ENCODE data around the gene IDH2. TPM values are rescaled to one million over a fixed set of nuclear protein-coding genes. Genes with fewer than 3 reads are reported as not detected.

Gene IDH2
- total and polyA plus RNA-seq, 2 of the 13 experiments (the other 11 are each of a cell fraction or from before 2014, with no cell fraction given), result 121 to 145 TPM

GRCh38 chr15:90038632-90039095, 63.6 kb downstream of the IDH2 start (continued):
- TF ChIP-seq, protein P1, sequence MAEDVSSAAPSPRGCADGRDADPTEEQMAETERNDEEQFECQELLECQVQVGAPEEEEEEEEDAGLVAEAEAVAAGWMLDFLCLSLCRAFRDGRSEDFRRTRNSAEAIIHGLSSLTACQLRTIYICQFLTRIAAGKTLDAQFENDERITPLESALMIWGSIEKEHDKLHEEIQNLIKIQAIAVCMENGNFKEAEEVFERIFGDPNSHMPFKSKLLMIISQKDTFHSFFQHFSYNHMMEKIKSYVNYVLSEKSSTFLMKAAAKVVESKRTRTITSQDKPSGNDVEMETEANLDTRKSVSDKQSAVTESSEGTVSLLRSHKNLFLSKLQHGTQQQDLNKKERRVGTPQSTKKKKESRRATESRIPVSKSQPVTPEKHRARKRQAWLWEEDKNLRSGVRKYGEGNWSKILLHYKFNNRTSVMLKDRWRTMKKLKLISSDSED (CRISPR knock-in tag; IDR thresholded peaks at IDR 0.05), result no peak
- no peak for TF ChIP-seq FOXO4 (CRISPR knock-in tag; conservative IDR thresholded peaks at IDR 0.05)
- no peak for TF ChIP-seq MAF1 (CRISPR knock-in tag; IDR thresholded peaks at IDR 0.05; ENCODE audit: borderline replicate concordance)
- TF ChIP-seq MIER3 (CRISPR knock-in tag; IDR thresholded peaks at IDR 0.05; ENCODE audit: borderline replicate concordance), result peak; percentile 41; the same call in 1 of the 2 replicates
- TF ChIP-seq NCOA2 (CRISPR knock-in tag; IDR thresholded peaks at IDR 0.05), result peak; percentile 81
- TF ChIP-seq RBM22 (optimal IDR thresholded peaks at IDR 0.05; ENCODE audit: low read length), result peak; percentile 24
- peak; percentile 62 for TF ChIP-seq HNF4G (IDR thresholded peaks at IDR 0.05; ENCODE audit: borderline replicate concordance, low read depth, low read length)
- TF ChIP-seq HNF4G (CRISPR knock-in tag; IDR thresholded peaks at IDR 0.05; ENCODE audit: borderline replicate concordance, low read depth), result no peak
- no peak for TF ChIP-seq SMAD9 (CRISPR knock-in tag; IDR thresholded peaks at IDR 0.05)
- TF ChIP-seq ZNF280D (CRISPR knock-in tag; IDR thresholded peaks at IDR 0.05), result peak; percentile 80; the same call in 1 of the 2 replicates
- TF ChIP-seq FOSL2 (CRISPR knock-in tag; IDR thresholded peaks at IDR 0.05), result peak; percentile 47
- no peak for TF ChIP-seq NAIF1 (CRISPR knock-in tag; IDR thresholded peaks at IDR 0.05; ENCODE audit: borderline replicate concordance)
- TF ChIP-seq, protein P2, sequence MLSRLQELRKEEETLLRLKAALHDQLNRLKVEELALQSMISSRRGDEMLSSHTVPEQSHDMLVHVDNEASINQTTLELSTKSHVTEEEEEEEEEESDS (CRISPR knock-in tag; IDR thresholded peaks at IDR 0.05; ENCODE audit: borderline replicate concordance), result 0 out of 2 replicates have a peak, but pooled peaks have one; percentile 27
- TF ChIP-seq HOXA3 (CRISPR knock-in tag; IDR thresholded peaks at IDR 0.05), result peak; percentile 28; the same call in 1 of the 2 replicates
- peak; percentile 80 for TF ChIP-seq JUN (CRISPR knock-in tag; IDR thresholded peaks at IDR 0.05)
- TF ChIP-seq CEBPB (IDR thresholded peaks at IDR 0.05; ENCODE audit: borderline replicate concordance, low read depth, low read length), result peak; percentile 97
- TF ChIP-seq SOX6 (IDR thresholded peaks at IDR 0.05), result no peak
- peak; percentile 98 for TF ChIP-seq SOX6 (CRISPR knock-in tag; IDR thresholded peaks at IDR 0.05)
- peak; percentile 74 for TF ChIP-seq GATAD2A (CRISPR knock-in tag; IDR thresholded peaks at IDR 0.05)
- no peak for TF ChIP-seq FOXA1 (IDR thresholded peaks at IDR 0.05)
- TF ChIP-seq FOXA1 (CRISPR knock-in tag; IDR thresholded peaks at IDR 0.05), result peak; percentile 64
- peak; percentile 33; the same call in 1 of the 2 replicates for TF ChIP-seq ZNF605 (CRISPR knock-in tag; IDR thresholded peaks at IDR 0.05)
- peak; percentile 75; the same call in 1 of the 2 replicates for TF ChIP-seq NCOR1 (IDR thresholded peaks at IDR 0.05; ENCODE audit: borderline replicate concordance, low read length)
- TF ChIP-seq SALL1 (CRISPR knock-in tag; IDR thresholded peaks at IDR 0.05), result peak; percentile 70; the same call in 1 of the 2 replicates
- TF ChIP-seq NR2F2 (IDR thresholded peaks at IDR 0.05; ENCODE audit: borderline replicate concordance, low read depth), result peak; percentile 59; the same call in 1 of the 2 replicates
- TF ChIP-seq TBL1XR1 (IDR thresholded peaks at IDR 0.05; ENCODE audit: borderline replicate concordance, low read length, partially characterized antibody), result peak; percentile 88
- TF ChIP-seq SKI (IDR thresholded peaks at IDR 0.05; ENCODE audit: partially characterized antibody), result peak; percentile 82
- TF ChIP-seq ZNF12 (CRISPR knock-in tag; IDR thresholded peaks at IDR 0.05), result peak; percentile 35; the same call in 1 of the 2 replicates
